Activated T-cell treated with anti-CD3 and anti-CD28 coated beads for 4 hours (primary cell): ENCODE results near the gene PEF1.

Experiments used
- DNase-seq: peaks from one replicate; pipeline ENCODE4 v3.0.0-alpha.2; 2020

Gene PEF1

GRCh38 chr1:31652891-31653499 is 8.3 kb upstream of the PEF1 start:
- DNase-seq, result no peak

- DNase-seq, result no peak
Measured at GRCh38 chr1:31651766-31652165, 7.1 kb upstream of the PEF1 start.

- no peak for DNase-seq
Measured at GRCh38 chr1:31651089-31651420, 6.4 kb upstream of the PEF1 start.

- DNase-seq, result no peak
Measured at GRCh38 chr1:31650161-31651088, 5.7 kb upstream of the PEF1 start.

GRCh38 chr1:31648641-31649357 is 4.1 kb upstream of the PEF1 start:
- no peak for DNase-seq

- no peak for DNase-seq
Measured at GRCh38 chr1:31648190-31648589, 3.5 kb upstream of the PEF1 start.

- DNase-seq, result no peak
Measured at GRCh38 chr1:31647106-31647505, 2.4 kb upstream of the PEF1 start.

- DNase-seq, result no peak
Measured at GRCh38 chr1:31646259-31646960, 1.7 kb upstream of the PEF1 start.

- DNase-seq, result no peak
Measured at GRCh38 chr1:31645274-31645568, 545 bp upstream of the PEF1 start.

GRCh38 chr1:31643976-31644559 is 608 bp downstream of the PEF1 start:
- DNase-seq, result no peak

GRCh38 chr1:31642897-31643296 is 1.8 kb downstream of the PEF1 start:
- DNase-seq, result no peak

- DNase-seq, result no peak
Measured at GRCh38 chr1:31642366-31642765, 2.3 kb downstream of the PEF1 start.

- no peak for DNase-seq
Measured at GRCh38 chr1:31640964-31641363, 3.7 kb downstream of the PEF1 start.

GRCh38 chr1:31640179-31640578 is 4.5 kb downstream of the PEF1 start:
- no peak for DNase-seq

GRCh38 chr1:31639543-31639942 is 5.1 kb downstream of the PEF1 start:
- no peak for DNase-seq

- DNase-seq, result no peak
Measured at GRCh38 chr1:31637915-31638673, 6.6 kb downstream of the PEF1 start.

GRCh38 chr1:31633117-31633516 is 11.6 kb downstream of the PEF1 start:
- DNase-seq, result no peak

GRCh38 chr1:31632649-31633048 is 12.0 kb downstream of the PEF1 start:
- DNase-seq, result no peak

- no peak for DNase-seq
Measured at GRCh38 chr1:31628931-31629556, 15.6 kb downstream of the PEF1 start.

- no peak for DNase-seq
Measured at GRCh38 chr1:31627930-31628559, 16.6 kb downstream of the PEF1 start.

GRCh38 chr1:31627301-31627929 is 17.3 kb downstream of the PEF1 start:
- no peak for DNase-seq
